ENCODE results near the gene MYO1A. TPM values are rescaled to one million over a fixed set of nuclear protein-coding genes. Genes with fewer than 3 reads are reported as not detected.

Gene MYO1A
- total RNA-seq, 1 experiment from 2014 or later = 0.12 TPM

GRCh38 chr12:57090490-57090889, 40.6 kb upstream of the MYO1A start:
- H3K4me3 Mint-ChIP-seq (ENCODE audit: unreplicated experiment) = peak overlapping the region; percentile 90
- H3K4me1 Mint-ChIP-seq (ENCODE audit: insufficient read depth, unreplicated experiment) = peaks cover 50% of the 10 kb centered on the region
- ChIA-PET CTCF (interaction anchor here (0.6 to 13.9 kb wide), 5 partner anchors 11 to 252 kb away, joined by 3 to 147 read pairs (median 5); partner anchors contain the start of gene STAT6), POLR2A (interaction anchor here (0.7 to 16.5 kb wide), 10 partner anchors 8 to 674 kb away, joined by 3 to 610 read pairs (median 6); partner anchors contain the start of genes NEMP1 and STAT6)
- no peak for DNase-seq (ENCODE audit: unreplicated experiment)
- TF ChIP-seq CTCF (IDR thresholded peaks at IDR 0.05; ENCODE audit: unreplicated experiment) = no peak
- H3K36me3 Mint-ChIP-seq (ENCODE audit: insufficient read depth, unreplicated experiment) = peaks cover 63% of the 10 kb centered on the region
- BruUV-seq (replicated peaks) = no TSS peak
- H3K27ac Mint-ChIP-seq (ENCODE audit: low read depth, unreplicated experiment) = peak overlapping the region; percentile 94
- intact Hi-C loops (cut with micrococcal nuclease) = no loop called here
- no peaks in the 10 kb centered on the region for H3K9me3 Mint-ChIP-seq (ENCODE audit: unreplicated experiment)
- H3K27me3 Mint-ChIP-seq (ENCODE audit: insufficient read depth, unreplicated experiment) = no peaks in the 10 kb centered on the region

- Mint-ChIP-seq H3K27me3 (ENCODE audit: insufficient read depth, unreplicated experiment) (no peaks in the 10 kb centered on the region), H3K36me3 (ENCODE audit: insufficient read depth, unreplicated experiment) (peaks cover 55% of the 10 kb centered on the region), H3K4me1 (ENCODE audit: insufficient read depth, unreplicated experiment) (peaks cover 44% of the 10 kb centered on the region), H3K4me3 (ENCODE audit: unreplicated experiment) (peak overlapping the region; percentile 90), H3K27ac (ENCODE audit: low read depth, unreplicated experiment) (peak overlapping the region; percentile 94), H3K9me3 (ENCODE audit: unreplicated experiment) (no peaks in the 10 kb centered on the region)
- intact Hi-C loops (cut with micrococcal nuclease) = no loop called here
- no peak for TF ChIP-seq CTCF (IDR thresholded peaks at IDR 0.05; ENCODE audit: unreplicated experiment)
- ChIA-PET POLR2A (interaction anchor here (1.0 to 16.5 kb wide), 7 partner anchors 9 to 86 kb away, joined by 4 to 610 read pairs (median 39); partner anchors contain the start of genes NEMP1 and STAT6), CTCF (interaction anchor here (0.6 to 13.9 kb wide), 5 partner anchors 20 to 252 kb away, joined by 3 to 147 read pairs (median 6); partner anchors contain the start of gene STAT6)
- no TSS peak for BruUV-seq (replicated peaks)
- peak; percentile 57 for DNase-seq (ENCODE audit: unreplicated experiment)
Observed at GRCh38 chr12:57089271-57090245, 39.6 kb upstream of the MYO1A start.

GRCh38 chr12:57088354-57089270, 38.7 kb upstream of the MYO1A start, which contains the start of gene NAB2:
Gene NAB2 (plus strand): TSS chr12:57089114. CDS start chr12:57089272, 158 bp downstream.
- H3K27ac Mint-ChIP-seq (ENCODE audit: low read depth, unreplicated experiment) = peak within 1 kb of the TSS; percentile 94
- H3K4me3 Mint-ChIP-seq (ENCODE audit: unreplicated experiment) = peak within 1 kb of the TSS; percentile 90
- peaks cover 35% of the 10 kb centered on the region for H3K4me1 Mint-ChIP-seq (ENCODE audit: insufficient read depth, unreplicated experiment)
- H3K36me3 Mint-ChIP-seq (ENCODE audit: insufficient read depth, unreplicated experiment) = peaks cover 45% of the 10 kb centered on the region
- CTCF ChIA-PET = interaction anchor here (0.6 to 13.9 kb wide), 4 partner anchors 19 to 56 kb away, joined by 4 to 147 read pairs (median 8); partner anchors contain the start of gene STAT6
- H3K27me3 Mint-ChIP-seq (ENCODE audit: insufficient read depth, unreplicated experiment) = no peaks in the 10 kb centered on the region
- TF ChIP-seq CTCF (IDR thresholded peaks at IDR 0.05; ENCODE audit: unreplicated experiment) = no peak
- peak; percentile 96 for DNase-seq (ENCODE audit: unreplicated experiment)
- BruUV-seq (replicated peaks) = no TSS peak
- intact Hi-C loops (cut with micrococcal nuclease) = loop anchor here (1.0 kb wide), 1 partner anchor 23 kb away; the partner anchor contains the start of gene STAT6
- H3K9me3 Mint-ChIP-seq (ENCODE audit: unreplicated experiment) = no peaks in the 10 kb centered on the region
- POLR2A ChIA-PET = interaction anchor here (0.7 to 16.5 kb wide), 27 partner anchors 10 to 972 kb away, joined by 3 to 610 read pairs (median 5); partner anchors contain the start of genes DDIT3, LRP1, NACA and NEMP1
